Spleen (tissue), 11 donors: ENCODE results near the gene CARM1. TPM values are rescaled to one million over a fixed set of nuclear protein-coding genes. Genes with fewer than 3 reads are reported as not detected.
"Not testable (repeated sequence)": the region's sequence is repeated elsewhere in the genome, so short reads cannot be mapped to it uniquely, and the experiment has no call there.

ENCODE experiments used
- DNase-seq: peaks from one replicate; pipeline ENCODE4 v3.0.0-alpha.2; 2020
- H3K27ac ChIP-seq, 8 donors: fragments of 200-600 bp; sonication (generic) in 7 of 8; 1 replicate in 4 of 8; 2 replicates in 4 of 8; pipeline versions ENCODE4 v1.5.0 to v1.8.0; 2016 to 2021; ENCODE audit warnings: inconsistent platforms in 4 of 8, mild to moderate bottlenecking in 4 of 8, moderate library complexity in 1 of 8
- H3K27me3 ChIP-seq, 7 donors: fragments of 200-600 bp; sonication (generic) in 6 of 7; replicated peaks in 1 of 7; 1 replicate in 4 of 7; 2 replicates in 3 of 7; pipeline versions ENCODE4 v1.5.0 to v1.8.0; 2016 to 2021; ENCODE audit warnings: inconsistent platforms in 3 of 7, mild to moderate bottlenecking in 1 of 7
- H3K36me3 ChIP-seq, 6 donors: fragments of 200-600 bp; sonication (generic) in 5 of 6; 1 replicate in 4 of 6; 2 replicates in 2 of 6; pipeline versions ENCODE4 v1.5.0 to v1.8.0; 2016 to 2021; ENCODE audit warnings: inconsistent platforms in 2 of 6
- H3K4me1 ChIP-seq, 6 donors: fragments of 200-600 bp; sonication (generic) in 5 of 6; 1 replicate in 3 of 6; 2 replicates in 3 of 6; pipeline versions ENCODE4 v1.5.0 to v1.8.0; 2016 to 2021; ENCODE audit warnings: inconsistent platforms in 3 of 6
- H3K4me3 ChIP-seq, 8 donors: fragments of 200-600 bp; sonication (generic) in 7 of 8; 1 replicate in 4 of 8; 2 replicates in 4 of 8; pipeline versions ENCODE4 v1.5.0 to v1.8.0; 2016 to 2021; ENCODE audit warnings: inconsistent platforms in 4 of 8, mild to moderate bottlenecking in 4 of 8, moderate library complexity in 2 of 8
- H3K9me3 ChIP-seq, 8 donors: fragments of 200-600 bp; sonication (generic) in 7 of 8; 1 replicate in 4 of 8; 2 replicates in 4 of 8; pipeline versions ENCODE4 v1.5.0 to v1.8.0; 2016 to 2021; ENCODE audit warnings: inconsistent platforms in 4 of 8
- CTCF ChIP-seq, 11 experiments: fragments of 200-600 bp in 7 of 11; fragments of 450-650 bp in 4 of 11; sonication (generic) in 4 of 11; IDR thresholded peaks in 8 of 11; conservative IDR thresholded peaks in 3 of 11; 1 replicate in 7 of 11; 2 replicates in 4 of 11; pipeline versions ENCODE4 v1.4.0 to v1.8.0; 2016 to 2021; ENCODE audit warnings: antibody characterized with exemption in 11 of 11, inconsistent platforms in 4 of 11, mild to moderate bottlenecking in 1 of 11
- POLR2A ChIP-seq, 3 donors: fragments of 450-650 bp; IDR thresholded peaks; one replicate each; pipeline ENCODE4 v1.5.1; 2017; ENCODE audit warnings: antibody characterized with exemption in 3 of 3, mild to moderate bottlenecking in 1 of 3
- POLR2AphosphoS5 ChIP-seq, 3 donors: sonication (generic); formaldehyde crosslinking; IDR thresholded peaks; one replicate each; pipeline ENCODE4 v1.5.1; 2017; ENCODE audit warnings: antibody characterized with exemption in 3 of 3
- WGBS, 5 donors: extraction: QIAGEN DNeasy Blood & Tissue Kit in 3 of 5; methylation state at CpG; one replicate each; pipeline versions ENCODE4 v1.1.5 to v1.1.7; 2013 to 2018; 5-methylcytosine and 5-hydroxymethylcytosine counted together
- intact Hi-C: fragments of 100-400 bp; cut with DNase I; formaldehyde crosslinking; loops from one replicate; pipeline ENCODE4 v1.15.0; 2023; ENCODE audit warnings: low total_unique reads
- polyA plus RNA-seq, 3 donors: library from polyadenylated mRNA; stranded (reverse); fragments of 200-250 nt; gene quantifications; one replicate each; pipeline ENCODE4 v1.2.1, GENCODE V29; 2013
- total RNA-seq, 7 donors: library from RNA; depleted of rRNA in 3 of 7; stranded (reverse); fragments of >200 nt in 3 of 7; fragmentation: NEBNext Ultra II Directional in 4 of 7; extraction: Animal tissue kit (Norgen Biotek cat#: 25700) in 4 of 7; gene quantifications; one replicate each; pipeline versions ENCODE4 v1.1.0 to v1.2.1, GENCODE V29; 2016 to 2021
- donor health status: healthy with polysubstance abuse.
- donor health status: DM: no; HTN: no; CAD: no; lungs with moderate emphysema.
- donor health status: DM: no; HTN: no; CAD: no.
- donor health status: Bipolar disorder and iron deficiency.
- donor health status: healthy.
- donor health status: DM: no; HTN: no; CAD: no.
- donor health status: DM: yes; HTN: yes; CAD: no.

Gene CARM1
- total and polyA plus RNA-seq, 10 donors, result 13.6 to 32.0 (median 24.6) TPM

DNA sequence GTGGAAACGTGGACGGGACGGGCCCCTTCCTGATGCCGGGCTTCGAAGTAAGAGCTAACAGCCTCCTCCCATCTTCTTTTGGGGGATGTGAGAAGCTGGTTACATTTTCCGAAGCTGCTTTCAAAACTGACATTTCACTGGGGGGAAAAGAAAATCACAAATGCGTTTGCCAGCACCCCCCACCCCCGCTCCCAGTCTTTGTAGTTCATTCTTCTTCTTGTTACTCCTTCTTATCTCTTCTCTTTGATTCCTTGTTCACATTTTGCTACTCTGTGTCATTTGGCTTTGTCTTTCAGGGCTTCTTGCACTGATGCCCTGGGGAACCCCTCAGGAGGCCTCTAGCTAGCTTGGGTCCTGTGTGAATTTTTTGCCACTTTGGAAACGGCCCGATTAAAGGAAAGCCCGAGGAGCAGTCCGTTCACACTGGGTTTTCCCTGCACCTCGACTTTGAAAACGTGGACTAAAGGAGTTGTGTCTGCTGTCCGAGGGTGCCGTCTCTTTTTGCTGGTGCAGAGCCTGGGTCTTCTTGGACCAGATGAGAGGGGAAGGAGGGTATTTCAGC lies 1.3 kb downstream of the CARM1 start:
- peaks cover 7 to 86% (median 49%) of the 10 kb centered on the region in 6 donors for H3K4me1 ChIP-seq
- H3K27ac ChIP-seq, result peak overlapping the region in 6 of 8 donors; percentile 71 to 91 (median 84)
- TF ChIP-seq CTCF (IDR thresholded peaks at IDR 0.05 in 8 of 11, conservative IDR thresholded peaks at IDR 0.05 in 3 of 11), result peak in 1 of 11 experiments; percentile 3
- no peak for TF ChIP-seq POLR2A (IDR thresholded peaks at IDR 0.05)
- TF ChIP-seq POLR2AphosphoS5 (IDR thresholded peaks at IDR 0.05), result no peak
- WGBS, 5 donors, result 12 to 20% (median 18%) methylated on average over 16 of the region's 16 CpGs
- peak overlapping the region; percentile 49 to 92 (median 68) for H3K4me3 ChIP-seq
- H3K36me3 ChIP-seq, result peaks cover 0 to 17% (median 0%) of the 10 kb centered on the region in 6 donors
- intact Hi-C loops, result no loop called here
- no peaks in the 10 kb centered on the region for H3K9me3 ChIP-seq
- no peak for DNase-seq
- peaks cover 0 to 4% (median 0%) of the 10 kb centered on the region in 7 donors for H3K27me3 ChIP-seq

DNA sequence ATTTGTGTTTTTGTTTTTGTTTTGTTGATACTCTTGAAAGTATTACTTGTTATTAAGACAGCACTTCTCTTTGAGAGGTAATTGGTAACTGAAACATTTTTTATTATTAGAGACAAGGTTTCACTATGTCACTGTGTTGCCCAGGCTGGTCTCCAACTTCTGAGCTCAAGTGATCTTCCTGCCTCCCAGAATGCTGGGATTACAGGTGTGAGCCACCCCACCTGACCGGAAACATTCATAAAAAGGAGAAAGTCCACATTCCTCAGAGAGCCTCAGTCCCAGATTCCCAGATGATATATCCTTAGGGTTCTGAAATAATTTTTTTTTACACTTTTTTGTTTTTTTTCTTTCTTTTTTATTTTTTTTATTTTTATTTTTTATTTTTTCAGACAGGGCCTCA lies 2.7 kb downstream of the CARM1 start:
- no peak overlapping the region for H3K4me3 ChIP-seq
- H3K9me3 ChIP-seq, result no peaks in the 10 kb centered on the region
- TF ChIP-seq CTCF (IDR thresholded peaks at IDR 0.05 in 8 of 11, conservative IDR thresholded peaks at IDR 0.05 in 3 of 11) (no peak), POLR2AphosphoS5 (IDR thresholded peaks at IDR 0.05) (no peak), POLR2A (IDR thresholded peaks at IDR 0.05) (no peak)
- intact Hi-C loops, result no loop called here
- H3K27ac ChIP-seq, result no peak overlapping the region
- peaks cover 7 to 86% (median 58%) of the 10 kb centered on the region in 6 donors for H3K4me1 ChIP-seq
- DNase-seq, result no peak
- H3K27me3 ChIP-seq, result peaks cover 0 to 4% (median 0%) of the 10 kb centered on the region in 7 donors
- 84 to 97% (median 90%) methylated on average over 1 of the region's 1 CpG for WGBS, 5 donors
- peaks cover 0 to 10% (median 0%) of the 10 kb centered on the region in 6 donors for H3K36me3 ChIP-seq

DNA sequence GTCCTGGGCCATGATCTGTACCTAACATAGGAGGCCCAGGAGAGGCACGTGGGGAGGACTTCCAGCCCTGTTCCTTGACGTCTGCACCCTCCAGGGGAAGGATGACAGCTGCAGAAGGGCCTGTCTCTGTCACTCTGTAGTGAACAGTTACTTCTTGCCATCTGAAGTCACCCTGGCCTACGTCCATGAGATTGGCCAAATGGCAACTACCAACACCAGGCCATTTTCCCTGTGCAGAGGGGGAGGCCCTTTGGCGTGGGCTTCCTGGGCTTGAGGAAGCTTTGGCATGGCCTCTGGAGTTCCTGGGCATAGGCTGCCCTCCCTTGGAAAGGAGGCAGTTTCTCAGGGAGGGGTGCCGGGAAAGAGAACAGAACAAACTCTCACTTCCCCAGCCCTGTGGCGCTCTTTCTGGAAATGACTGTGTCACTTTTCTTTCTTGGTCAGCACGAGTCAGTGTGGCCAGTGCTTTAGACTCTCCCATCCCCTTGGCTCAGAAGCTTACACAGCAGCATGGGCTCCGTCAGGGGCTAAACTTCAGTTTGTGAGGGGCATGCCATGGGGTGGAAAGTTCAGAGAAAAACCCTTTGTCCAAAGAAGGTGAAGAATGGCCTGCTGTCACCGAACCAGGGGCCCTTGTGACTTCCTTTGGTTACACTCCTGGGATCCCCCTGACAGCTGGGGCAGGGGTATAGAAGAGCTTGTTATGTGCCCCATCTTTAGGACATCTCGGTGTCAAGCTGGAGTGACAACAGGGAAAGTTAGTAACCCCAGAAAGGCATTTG lies 5.3 kb downstream of the CARM1 start:
- Histone ChIP-seq H3K9me3 (no peaks in the 10 kb centered on the region), H3K36me3 (peaks cover 0 to 4% (median 0%) of the 10 kb centered on the region in 6 donors), H3K4me1 (peaks cover 7 to 82% (median 53%) of the 10 kb centered on the region in 6 donors), H3K27me3 (peaks cover 0 to 4% (median 0%) of the 10 kb centered on the region in 7 donors), H3K27ac (peak overlapping the region in 6 of 8 donors; percentile 36 to 79 (median 62)), H3K4me3 (no peak overlapping the region)
- intact Hi-C loops, result no loop called here
- TF ChIP-seq POLR2AphosphoS5 (IDR thresholded peaks at IDR 0.05), result peak in 1 of 3 donors; percentile 47
- TF ChIP-seq CTCF (IDR thresholded peaks at IDR 0.05 in 8 of 11, conservative IDR thresholded peaks at IDR 0.05 in 3 of 11), result no peak
- 49 to 60% (median 55%) methylated on average over 8 to 10 of the region's 10 CpGs for WGBS, 5 donors
- DNase-seq, result no peak

GRCh38 chr19:10877608-10878007 lies 6.3 kb downstream of the CARM1 start:
- intact Hi-C loops, H3K36me3 ChIP-seq, DNase-seq, H3K27me3 ChIP-seq, H3K4me3 ChIP-seq, H3K9me3 ChIP-seq: not testable (repeated sequence)
- 95 to 99% (median 97%) methylated on average over 9 of the region's 9 CpGs for WGBS, 5 donors
- Histone ChIP-seq H3K4me1 (peaks cover 6 to 80% (median 46%) of the 10 kb centered on the region in 6 donors), H3K27ac (peak overlapping the region in 6 of 8 donors; percentile 14 to 79 (median 62))
